A375 (cell line): ENCODE measurements around the gene C3. TPM values are rescaled to one million over a fixed set of nuclear protein-coding genes. Genes with fewer than 3 reads are reported as not detected.

Experiments
- total RNA-seq: library from RNA; depleted of rRNA; stranded (reverse); fragments of >200 nt; shearing (Covaris generic); gene quantifications from 2 replicates; pipeline ENCODE4 v1.2.3, GENCODE V29; 2014; rRNA removed

C3 gene
- 7.9 and 15.0 TPM in 2 replicates for total RNA-seq

DNA sequence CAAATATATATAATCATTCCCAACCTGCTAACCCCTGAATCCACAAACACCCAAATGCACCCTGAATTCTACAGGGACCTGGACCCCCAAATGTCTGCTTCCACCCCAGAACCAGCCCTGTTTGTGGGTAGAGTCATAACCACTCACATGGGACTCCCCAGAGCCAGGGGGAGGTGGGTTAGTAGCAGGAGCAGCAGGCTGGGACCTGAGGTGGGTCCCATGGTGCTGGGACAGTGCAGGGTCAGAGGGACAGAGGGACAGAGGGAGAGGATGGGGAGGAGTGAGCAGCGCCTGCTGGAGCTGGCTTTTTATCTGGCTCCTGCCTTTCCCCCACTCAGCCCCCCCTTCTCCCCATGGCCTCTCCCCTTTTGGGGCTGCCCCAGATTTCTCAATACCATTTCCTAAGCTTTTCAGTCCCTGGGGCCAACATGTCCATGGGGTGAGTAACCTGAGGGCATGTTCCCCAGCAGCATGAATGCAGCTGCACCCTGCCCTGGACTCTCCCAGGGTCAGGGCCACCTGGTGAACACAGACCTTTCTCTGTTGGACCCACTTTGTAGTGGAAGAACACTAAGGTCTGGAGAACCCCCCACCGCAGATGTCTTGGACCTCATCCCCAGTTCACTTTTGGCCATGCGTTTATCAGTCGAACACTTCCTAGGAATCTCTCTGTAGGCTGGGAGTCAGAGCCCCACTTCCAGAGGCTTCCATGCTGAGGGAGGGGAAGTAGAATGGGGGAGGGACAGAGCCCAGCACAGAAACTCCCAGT, at the start of gene C3:
Gene C3, minus strand, starts transcription at position 282 of the 769 bp plus-strand sequence. Its CDS starts 61 bp downstream, at position 221.

DNA sequence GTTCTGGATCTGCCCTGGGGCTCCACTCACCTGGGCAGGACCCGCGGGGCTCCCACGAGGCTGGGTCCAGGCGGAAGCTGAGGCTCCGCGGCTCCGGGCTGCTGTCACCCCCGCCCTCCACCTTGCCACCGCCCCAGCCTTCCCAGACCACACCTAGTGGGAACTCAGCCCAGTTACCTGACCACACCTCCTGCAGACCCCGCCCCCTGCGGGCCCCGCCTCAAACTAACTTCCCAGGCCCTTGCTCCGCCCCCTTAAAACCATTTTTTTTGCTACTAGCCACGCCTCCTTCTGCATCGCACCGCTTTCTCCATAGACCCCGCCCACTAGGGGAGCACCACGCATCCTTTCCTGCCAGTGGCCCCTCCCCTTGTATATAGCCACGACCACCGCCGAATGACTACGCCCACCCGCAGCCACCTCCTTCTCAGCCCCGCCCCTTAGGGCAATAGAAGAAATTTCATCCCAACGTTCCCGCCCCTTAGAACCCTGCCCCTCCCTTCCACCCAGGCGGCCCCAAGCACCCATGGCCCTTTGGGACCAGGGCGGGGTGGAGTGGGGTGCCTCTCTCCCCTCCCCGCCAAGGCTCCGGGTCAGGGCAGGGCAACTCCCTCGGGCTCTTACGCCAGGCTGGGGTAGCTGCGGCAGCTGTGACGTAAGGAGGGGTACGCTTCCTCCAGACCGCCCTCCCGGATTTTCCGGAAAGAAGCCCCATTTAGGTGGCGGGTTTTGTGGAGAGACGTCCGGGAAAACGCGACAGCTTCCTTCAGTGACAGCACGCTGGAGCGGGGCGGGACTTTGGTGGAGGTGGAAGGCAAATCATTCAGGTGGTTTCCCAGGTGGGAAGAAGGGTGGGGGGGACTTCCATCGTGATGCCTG, 47.1 kb upstream of the C3 start, which contains the start of gene SH2D3A:
Gene SH2D3A, minus strand, starts transcription at position 79 of the 879 bp plus-strand sequence. CDS start 3,687 bp downstream, outside the sequence.

GRCh38 chr19:6739390-6739882, 19.0 kb upstream of the C3 start, which contains the start of gene TRIP10:
TSS of gene TRIP10 (plus strand) at chr19:6739680. CDS start at chr19:6739762, 82 bp downstream.

GRCh38 chr19:6737284-6737872, 16.9 kb upstream of the C3 start, which contains the start of gene GPR108:
TSS of gene GPR108 (minus strand) at chr19:6737580. CDS start at chr19:6737576, 4 bp downstream.

Other genes with a start within 250 kb of the C3 start
- gene DENND1C, start 238.9 kb downstream of the C3 start, total RNA-seq: not detected in 2 replicates
- gene TUBB4A, start 218.3 kb downstream of the C3 start, total RNA-seq: 0.60 and 0.85 TPM in 2 replicates
- gene TNFSF9, start 189.6 kb downstream of the C3 start, total RNA-seq: 11.8 and 12.5 TPM in 2 replicates
- gene CD70, start 129.5 kb downstream of the C3 start, total RNA-seq: 93.9 and 116 TPM in 2 replicates
- not detected in 2 replicates for gene TNFSF14, start 50.5 kb downstream of the C3 start, total RNA-seq
- gene GPR108, start 16.9 kb upstream of the C3 start, total RNA-seq: 69.2 and 84.5 TPM in 2 replicates
- gene TRIP10, start 19.0 kb upstream of the C3 start, total RNA-seq: 46.5 and 48.0 TPM in 2 replicates
- gene SH2D3A, start 46.8 kb upstream of the C3 start, total RNA-seq: 1.1 and 2.3 TPM in 2 replicates
- not detected in 2 replicates for gene VAV1, start 52.1 kb upstream of the C3 start, total RNA-seq
- 4.6 and 4.9 TPM in 2 replicates for gene ADGRE1, start 166.9 kb upstream of the C3 start, total RNA-seq